Vagina (tissue), 2 donors: ENCODE measurements around the gene HSF2BP.

Experiments used
- POLR2A ChIP-seq, 2 donors: fragments of 450-650 bp; IDR thresholded peaks; one replicate each; pipeline ENCODE4 v1.6.1; 2017; ENCODE audit warnings: antibody characterized with exemption in 2 of 2, mild to moderate bottlenecking in 2 of 2, moderate library complexity in 2 of 2
- POLR2AphosphoS5 ChIP-seq, 2 donors: sonication (generic); formaldehyde crosslinking; IDR thresholded peaks; one replicate each; pipeline ENCODE4 v1.9.0; 2017; ENCODE audit warnings: antibody characterized with exemption in 2 of 2, mild to moderate bottlenecking in 2 of 2, low read depth in 1 of 2; ENCODE audit not compliant: insufficient read depth in 1 of 2
- TF ChIP-seq, protein P1 (sequence below), 3 experiments: fragments of 450-650 bp in 2 of 3; fragments of 200-600 bp in 1 of 3; sonication (generic) in 1 of 3; IDR thresholded peaks; one replicate each; pipeline ENCODE4 v1.5.1; 2017 to 2019; ENCODE audit warnings: antibody characterized with exemption in 3 of 3, mild to moderate bottlenecking in 2 of 3, moderate library complexity in 2 of 3

DNA sequence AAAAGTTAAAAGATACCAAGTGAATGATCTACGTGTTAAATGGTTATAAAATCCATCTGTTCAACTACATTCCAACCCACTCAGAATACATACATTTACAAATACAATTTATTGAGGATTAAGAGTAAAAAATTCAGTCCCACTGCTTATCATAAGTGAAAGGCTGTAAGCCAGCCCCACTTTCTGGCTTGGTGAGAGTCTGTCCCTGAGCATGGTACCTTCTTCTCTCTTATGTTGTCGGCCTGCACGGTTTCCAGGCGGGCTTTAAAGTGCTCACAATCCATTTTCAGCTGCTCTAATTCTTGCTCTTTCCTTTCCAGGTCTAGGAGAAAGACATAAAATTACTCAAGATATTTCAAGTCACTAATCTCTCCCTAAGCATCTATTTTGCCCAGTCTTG lies 15.2 kb downstream of the HSF2BP start:
- TF ChIP-seq, protein P1, sequence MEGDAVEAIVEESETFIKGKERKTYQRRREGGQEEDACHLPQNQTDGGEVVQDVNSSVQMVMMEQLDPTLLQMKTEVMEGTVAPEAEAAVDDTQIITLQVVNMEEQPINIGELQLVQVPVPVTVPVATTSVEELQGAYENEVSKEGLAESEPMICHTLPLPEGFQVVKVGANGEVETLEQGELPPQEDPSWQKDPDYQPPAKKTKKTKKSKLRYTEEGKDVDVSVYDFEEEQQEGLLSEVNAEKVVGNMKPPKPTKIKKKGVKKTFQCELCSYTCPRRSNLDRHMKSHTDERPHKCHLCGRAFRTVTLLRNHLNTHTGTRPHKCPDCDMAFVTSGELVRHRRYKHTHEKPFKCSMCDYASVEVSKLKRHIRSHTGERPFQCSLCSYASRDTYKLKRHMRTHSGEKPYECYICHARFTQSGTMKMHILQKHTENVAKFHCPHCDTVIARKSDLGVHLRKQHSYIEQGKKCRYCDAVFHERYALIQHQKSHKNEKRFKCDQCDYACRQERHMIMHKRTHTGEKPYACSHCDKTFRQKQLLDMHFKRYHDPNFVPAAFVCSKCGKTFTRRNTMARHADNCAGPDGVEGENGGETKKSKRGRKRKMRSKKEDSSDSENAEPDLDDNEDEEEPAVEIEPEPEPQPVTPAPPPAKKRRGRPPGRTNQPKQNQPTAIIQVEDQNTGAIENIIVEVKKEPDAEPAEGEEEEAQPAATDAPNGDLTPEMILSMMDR (IDR thresholded peaks at IDR 0.05) = no peak
- TF ChIP-seq POLR2A (IDR thresholded peaks at IDR 0.05) (no peak), POLR2AphosphoS5 (IDR thresholded peaks at IDR 0.05; ENCODE audit: insufficient read depth in 1 of 2, low read depth in 1 of 2) (no peak)
